GM23338 (cell line): Measurements from ENCODE around the gene TSPAN12. TPM values are rescaled to one million over a fixed set of nuclear protein-coding genes. Genes with fewer than 3 reads are reported as not detected.

Experiments
- ATAC-seq: fragments of 200-7000 bp; cut with Tn5 transposase; 3 replicates; pipeline ENCODE4 v1.9.1; 2020
- DNase-seq: peaks from one replicate; pipeline ENCODE4 v3.0.0-alpha.2; 2015; ENCODE audit warnings: low spot score
- H2AFZ ChIP-seq: fragments of 200-600 bp; sonication (generic); 2 replicates; pipeline ENCODE4 v1.8.0; 2016; ENCODE audit warnings: antibody characterized with exemption, mild to moderate bottlenecking, moderate library complexity
- H3F3A ChIP-seq: fragments of 200-600 bp; sonication (generic); replicated peaks from 2 replicates; pipeline ENCODE4 v1.8.0; 2017; ENCODE audit warnings: antibody characterized with exemption, mixed run types, low read depth
- H3K27ac ChIP-seq: fragments of 200-600 bp; sonication (generic); 2 replicates; pipeline ENCODE4 v1.6.1; 2016; ENCODE audit warnings: low read depth
- H3K27me3 ChIP-seq: fragments of 200-600 bp; sonication (generic); 2 replicates; pipeline ENCODE4 v1.8.0; 2016; ENCODE audit warnings: mild to moderate bottlenecking, mixed run types, moderate library complexity; ENCODE audit not compliant: insufficient read depth
- H3K36me3 ChIP-seq: fragments of 200-600 bp; sonication (generic); 2 replicates; pipeline ENCODE4 v1.8.0; 2016; ENCODE audit warnings: mild to moderate bottlenecking; ENCODE audit not compliant: insufficient read depth
- H3K4me1 ChIP-seq: fragments of 200-600 bp; sonication (generic); 2 replicates; pipeline ENCODE4 v1.8.0; 2016; ENCODE audit warnings: mild to moderate bottlenecking, moderate library complexity; ENCODE audit not compliant: insufficient read depth
- H3K4me2 ChIP-seq: fragments of 200-600 bp; sonication (generic); 2 replicates; pipeline ENCODE4 v1.7.1; 2017; ENCODE audit warnings: mixed run types
- H3K4me3 ChIP-seq: fragments of 200-600 bp; sonication (generic); 2 replicates; pipeline ENCODE4 v1.6.1; 2016; ENCODE audit warnings: mixed run types
- H3K79me2 ChIP-seq: fragments of 200-600 bp; sonication (generic); replicated peaks from 2 replicates; pipeline ENCODE4 v1.8.0; 2017; ENCODE audit warnings: mild to moderate bottlenecking; ENCODE audit not compliant: insufficient read depth
- H3K9me2 ChIP-seq: fragments of 200-600 bp; sonication (generic); 2 replicates; pipeline ENCODE4 v1.8.0; 2017; ENCODE audit not compliant: insufficient read depth
- H4K20me1 ChIP-seq: fragments of 200-600 bp; sonication (generic); replicated peaks from 2 replicates; pipeline ENCODE4 v1.8.0; 2017; ENCODE audit warnings: mild to moderate bottlenecking; ENCODE audit not compliant: insufficient read depth
- H3K27ac Mint-ChIP-seq: 2 replicates; pipeline ENCODE4 v1.8.0; 2020; ENCODE audit warnings: inconsistent platforms, mild to moderate bottlenecking, moderate library complexity, mixed read lengths
- H3K27me3 Mint-ChIP-seq: 3 replicates; pipeline ENCODE4 v1.8.0; 2022; ENCODE audit warnings: low read depth, mild to moderate bottlenecking, moderate library complexity, mixed read lengths, inconsistent platforms; ENCODE audit not compliant: insufficient read depth, poor library complexity
- H3K36me3 Mint-ChIP-seq: 3 replicates; pipeline ENCODE4 v1.8.0; 2021; ENCODE audit warnings: low read depth, mild to moderate bottlenecking, inconsistent platforms, moderate library complexity, mixed read lengths
- H3K4me1 Mint-ChIP-seq: 3 replicates; pipeline ENCODE4 v1.8.0; 2020; ENCODE audit warnings: mild to moderate bottlenecking, inconsistent platforms, mixed read lengths
- H3K4me3 Mint-ChIP-seq: 3 replicates; pipeline ENCODE4 v1.8.0; 2021; ENCODE audit warnings: moderate library complexity, mild to moderate bottlenecking, inconsistent platforms, mixed read lengths
- H3K9me3 Mint-ChIP-seq: 3 replicates; pipeline ENCODE4 v1.8.0; 2020; ENCODE audit warnings: moderate library complexity, mild to moderate bottlenecking, inconsistent platforms, mixed read lengths
- CREB1 ChIP-seq: fragments of 250-450 bp; sonication (Bioruptor Pico); IDR thresholded peaks from 2 replicates; pipeline ENCODE4 v1.5.0; 2020; ENCODE audit warnings: low read depth, mild to moderate bottlenecking, moderate library complexity
- EZH2 ChIP-seq: fragments of 200-600 bp; sonication (generic); IDR thresholded peaks from one replicate; pipeline ENCODE4 v1.8.0; 2017; ENCODE audit warnings: antibody characterized with exemption, mild to moderate bottlenecking, low read depth; ENCODE audit not compliant: unreplicated experiment
- EZH2phosphoT487 ChIP-seq: fragments of 200-600 bp; sonication (generic); IDR thresholded peaks from one replicate; pipeline ENCODE4 v1.8.1; 2018; ENCODE audit warnings: antibody characterized with exemption; ENCODE audit not compliant: unreplicated experiment
- JUNB ChIP-seq: IDR thresholded peaks from one replicate; pipeline ENCODE4 v1.6.1; 2016; ENCODE audit warnings: antibody characterized with exemption; ENCODE audit not compliant: unreplicated experiment
- POLR2AphosphoS5 ChIP-seq: IDR thresholded peaks from 2 replicates; pipeline ENCODE4 v1.6.1; 2016; ENCODE audit warnings: antibody characterized with exemption, low read depth
- REST ChIP-seq: IDR thresholded peaks from one replicate; pipeline ENCODE4 v1.6.1; 2018; ENCODE audit warnings: antibody characterized with exemption; ENCODE audit not compliant: unreplicated experiment
- STAT1 ChIP-seq: IDR thresholded peaks from one replicate; pipeline ENCODE4 v1.6.1; 2016; ENCODE audit warnings: antibody characterized with exemption; ENCODE audit not compliant: unreplicated experiment
- ZNF114 ChIP-seq: fragments of 250-450 bp; sonication (Bioruptor Pico); IDR thresholded peaks from 2 replicates; pipeline ENCODE4 v1.5.0; 2020; ENCODE audit warnings: mild to moderate bottlenecking, moderate library complexity
- ZNF331 ChIP-seq: fragments of 250-450 bp; sonication (Bioruptor Pico); IDR thresholded peaks from 2 replicates; pipeline ENCODE4 v1.5.0; 2020; ENCODE audit warnings: low read depth, mild to moderate bottlenecking, moderate library complexity
- polyA plus RNA-seq: library from polyadenylated mRNA; unstranded; fragments of >200 nt; fragmentation: Nextera tagmentation; extraction: Ambion mirVana; gene quantifications from 2 replicates; pipeline ENCODE4 v1.2.1, GENCODE V29; 2016
- total RNA-seq: library from RNA; depleted of rRNA; stranded (reverse); fragments of >200 nt; shearing (Covaris generic); gene quantifications from 2 replicates; pipeline ENCODE4 v1.2.3, GENCODE V29; 2014
- TF ChIP-seq, protein P1 (sequence below): IDR thresholded peaks from 2 replicates; pipeline ENCODE4 v1.6.1; 2016; ENCODE audit warnings: antibody characterized with exemption
- TF ChIP-seq, protein P2 (sequence below), 2 experiments: fragments of 200-600 bp in 1 of 2; sonication (generic) in 1 of 2; conservative IDR thresholded peaks; 2 replicates each; pipeline versions ENCODE4 v1.5.1 to v1.6.1; 2016 to 2017; ENCODE audit warnings: antibody characterized with exemption in 2 of 2, low read depth in 2 of 2, mild to moderate bottlenecking in 2 of 2, moderate library complexity in 1 of 2
- TF ChIP-seq, protein P3 (sequence below): fragments of 250-450 bp; sonication (Bioruptor Pico); IDR thresholded peaks from 2 replicates; pipeline ENCODE4 v1.5.0; 2020; ENCODE audit warnings: mild to moderate bottlenecking, moderate library complexity

Gene TSPAN12
- total and polyA plus RNA-seq, 2 experiments from 2014 or later = 9.7 to 11.7 TPM

DNA sequence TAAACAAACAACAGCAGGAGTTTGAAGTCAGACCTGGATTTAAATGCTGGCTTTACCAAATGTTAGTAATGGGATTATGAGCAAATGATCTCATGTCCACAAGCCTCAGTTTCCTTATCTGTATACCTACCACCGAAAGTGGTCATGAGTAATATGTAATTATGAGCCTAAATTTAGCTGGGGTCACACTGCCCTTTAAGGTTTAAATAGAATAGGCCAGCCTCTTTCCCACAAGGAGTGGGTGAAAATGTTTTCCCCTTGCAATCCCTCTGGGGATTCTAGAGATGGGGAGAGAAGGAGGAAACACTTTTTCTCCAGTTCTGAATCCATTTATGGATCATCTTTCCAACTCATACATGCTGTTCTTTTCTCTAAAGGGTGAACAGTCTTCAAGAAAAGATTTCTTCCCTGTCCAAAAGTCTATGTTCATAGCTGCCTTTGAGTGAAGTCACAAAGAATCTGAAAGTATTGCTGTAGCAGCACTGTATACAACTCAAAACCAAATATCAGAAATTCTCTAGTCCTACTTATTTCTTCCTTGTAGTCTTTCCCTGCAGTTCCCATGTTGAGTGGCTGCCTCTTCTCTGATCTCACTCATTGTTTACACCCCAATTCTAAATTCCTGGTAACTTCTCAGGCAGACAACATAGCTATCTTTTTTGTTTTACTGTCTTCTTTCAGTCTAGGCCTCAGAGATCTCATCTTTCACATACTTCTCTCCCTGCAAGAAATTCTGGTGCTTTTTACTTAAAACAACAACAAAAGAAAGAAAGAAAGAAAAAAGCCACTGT lies 7.4 kb upstream of the TSPAN12 start:
- Histone ChIP-seq H3K79me2 (no peaks in the 10 kb centered on the region), H3K4me1 (no peaks in the 10 kb centered on the region), H3K4me3 (no peak overlapping the region), H3K27me3 (no peaks in the 10 kb centered on the region), H4K20me1 (no peaks in the 10 kb centered on the region), H3K36me3 (no peaks in the 10 kb centered on the region), H3K27ac (no peak overlapping the region), H2AFZ (peak overlapping the region; percentile 52; the same call in 1 of the 2 replicates), H3K9me2 (no peaks in the 10 kb centered on the region), H3K4me2 (no peak overlapping the region), H3F3A (no peaks in the 10 kb centered on the region)
- Mint-ChIP-seq H3K4me3 (no peak overlapping the region), H3K4me1 (no peaks in the 10 kb centered on the region), H3K27me3 (no peaks in the 10 kb centered on the region), H3K9me3 (no peaks in the 10 kb centered on the region), H3K27ac (no peak overlapping the region), H3K36me3 (no peaks in the 10 kb centered on the region)
- no peak for TF ChIP-seq EZH2
- TF ChIP-seq, protein P1, sequence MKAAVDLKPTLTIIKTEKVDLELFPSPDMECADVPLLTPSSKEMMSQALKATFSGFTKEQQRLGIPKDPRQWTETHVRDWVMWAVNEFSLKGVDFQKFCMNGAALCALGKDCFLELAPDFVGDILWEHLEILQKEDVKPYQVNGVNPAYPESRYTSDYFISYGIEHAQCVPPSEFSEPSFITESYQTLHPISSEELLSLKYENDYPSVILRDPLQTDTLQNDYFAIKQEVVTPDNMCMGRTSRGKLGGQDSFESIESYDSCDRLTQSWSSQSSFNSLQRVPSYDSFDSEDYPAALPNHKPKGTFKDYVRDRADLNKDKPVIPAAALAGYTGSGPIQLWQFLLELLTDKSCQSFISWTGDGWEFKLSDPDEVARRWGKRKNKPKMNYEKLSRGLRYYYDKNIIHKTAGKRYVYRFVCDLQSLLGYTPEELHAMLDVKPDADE = no peak
- no peak for TF ChIP-seq JUNB
- TF ChIP-seq REST = no peak
- TF ChIP-seq ZNF114 (CRISPR knock-in tag) = no peak
- TF ChIP-seq STAT1 = no peak
- TF ChIP-seq, protein P2, sequence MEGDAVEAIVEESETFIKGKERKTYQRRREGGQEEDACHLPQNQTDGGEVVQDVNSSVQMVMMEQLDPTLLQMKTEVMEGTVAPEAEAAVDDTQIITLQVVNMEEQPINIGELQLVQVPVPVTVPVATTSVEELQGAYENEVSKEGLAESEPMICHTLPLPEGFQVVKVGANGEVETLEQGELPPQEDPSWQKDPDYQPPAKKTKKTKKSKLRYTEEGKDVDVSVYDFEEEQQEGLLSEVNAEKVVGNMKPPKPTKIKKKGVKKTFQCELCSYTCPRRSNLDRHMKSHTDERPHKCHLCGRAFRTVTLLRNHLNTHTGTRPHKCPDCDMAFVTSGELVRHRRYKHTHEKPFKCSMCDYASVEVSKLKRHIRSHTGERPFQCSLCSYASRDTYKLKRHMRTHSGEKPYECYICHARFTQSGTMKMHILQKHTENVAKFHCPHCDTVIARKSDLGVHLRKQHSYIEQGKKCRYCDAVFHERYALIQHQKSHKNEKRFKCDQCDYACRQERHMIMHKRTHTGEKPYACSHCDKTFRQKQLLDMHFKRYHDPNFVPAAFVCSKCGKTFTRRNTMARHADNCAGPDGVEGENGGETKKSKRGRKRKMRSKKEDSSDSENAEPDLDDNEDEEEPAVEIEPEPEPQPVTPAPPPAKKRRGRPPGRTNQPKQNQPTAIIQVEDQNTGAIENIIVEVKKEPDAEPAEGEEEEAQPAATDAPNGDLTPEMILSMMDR (conservative IDR thresholded peaks at IDR 0.05; ENCODE audit: low read depth in 2 of 2) = no peak
- TF ChIP-seq, protein P3, sequence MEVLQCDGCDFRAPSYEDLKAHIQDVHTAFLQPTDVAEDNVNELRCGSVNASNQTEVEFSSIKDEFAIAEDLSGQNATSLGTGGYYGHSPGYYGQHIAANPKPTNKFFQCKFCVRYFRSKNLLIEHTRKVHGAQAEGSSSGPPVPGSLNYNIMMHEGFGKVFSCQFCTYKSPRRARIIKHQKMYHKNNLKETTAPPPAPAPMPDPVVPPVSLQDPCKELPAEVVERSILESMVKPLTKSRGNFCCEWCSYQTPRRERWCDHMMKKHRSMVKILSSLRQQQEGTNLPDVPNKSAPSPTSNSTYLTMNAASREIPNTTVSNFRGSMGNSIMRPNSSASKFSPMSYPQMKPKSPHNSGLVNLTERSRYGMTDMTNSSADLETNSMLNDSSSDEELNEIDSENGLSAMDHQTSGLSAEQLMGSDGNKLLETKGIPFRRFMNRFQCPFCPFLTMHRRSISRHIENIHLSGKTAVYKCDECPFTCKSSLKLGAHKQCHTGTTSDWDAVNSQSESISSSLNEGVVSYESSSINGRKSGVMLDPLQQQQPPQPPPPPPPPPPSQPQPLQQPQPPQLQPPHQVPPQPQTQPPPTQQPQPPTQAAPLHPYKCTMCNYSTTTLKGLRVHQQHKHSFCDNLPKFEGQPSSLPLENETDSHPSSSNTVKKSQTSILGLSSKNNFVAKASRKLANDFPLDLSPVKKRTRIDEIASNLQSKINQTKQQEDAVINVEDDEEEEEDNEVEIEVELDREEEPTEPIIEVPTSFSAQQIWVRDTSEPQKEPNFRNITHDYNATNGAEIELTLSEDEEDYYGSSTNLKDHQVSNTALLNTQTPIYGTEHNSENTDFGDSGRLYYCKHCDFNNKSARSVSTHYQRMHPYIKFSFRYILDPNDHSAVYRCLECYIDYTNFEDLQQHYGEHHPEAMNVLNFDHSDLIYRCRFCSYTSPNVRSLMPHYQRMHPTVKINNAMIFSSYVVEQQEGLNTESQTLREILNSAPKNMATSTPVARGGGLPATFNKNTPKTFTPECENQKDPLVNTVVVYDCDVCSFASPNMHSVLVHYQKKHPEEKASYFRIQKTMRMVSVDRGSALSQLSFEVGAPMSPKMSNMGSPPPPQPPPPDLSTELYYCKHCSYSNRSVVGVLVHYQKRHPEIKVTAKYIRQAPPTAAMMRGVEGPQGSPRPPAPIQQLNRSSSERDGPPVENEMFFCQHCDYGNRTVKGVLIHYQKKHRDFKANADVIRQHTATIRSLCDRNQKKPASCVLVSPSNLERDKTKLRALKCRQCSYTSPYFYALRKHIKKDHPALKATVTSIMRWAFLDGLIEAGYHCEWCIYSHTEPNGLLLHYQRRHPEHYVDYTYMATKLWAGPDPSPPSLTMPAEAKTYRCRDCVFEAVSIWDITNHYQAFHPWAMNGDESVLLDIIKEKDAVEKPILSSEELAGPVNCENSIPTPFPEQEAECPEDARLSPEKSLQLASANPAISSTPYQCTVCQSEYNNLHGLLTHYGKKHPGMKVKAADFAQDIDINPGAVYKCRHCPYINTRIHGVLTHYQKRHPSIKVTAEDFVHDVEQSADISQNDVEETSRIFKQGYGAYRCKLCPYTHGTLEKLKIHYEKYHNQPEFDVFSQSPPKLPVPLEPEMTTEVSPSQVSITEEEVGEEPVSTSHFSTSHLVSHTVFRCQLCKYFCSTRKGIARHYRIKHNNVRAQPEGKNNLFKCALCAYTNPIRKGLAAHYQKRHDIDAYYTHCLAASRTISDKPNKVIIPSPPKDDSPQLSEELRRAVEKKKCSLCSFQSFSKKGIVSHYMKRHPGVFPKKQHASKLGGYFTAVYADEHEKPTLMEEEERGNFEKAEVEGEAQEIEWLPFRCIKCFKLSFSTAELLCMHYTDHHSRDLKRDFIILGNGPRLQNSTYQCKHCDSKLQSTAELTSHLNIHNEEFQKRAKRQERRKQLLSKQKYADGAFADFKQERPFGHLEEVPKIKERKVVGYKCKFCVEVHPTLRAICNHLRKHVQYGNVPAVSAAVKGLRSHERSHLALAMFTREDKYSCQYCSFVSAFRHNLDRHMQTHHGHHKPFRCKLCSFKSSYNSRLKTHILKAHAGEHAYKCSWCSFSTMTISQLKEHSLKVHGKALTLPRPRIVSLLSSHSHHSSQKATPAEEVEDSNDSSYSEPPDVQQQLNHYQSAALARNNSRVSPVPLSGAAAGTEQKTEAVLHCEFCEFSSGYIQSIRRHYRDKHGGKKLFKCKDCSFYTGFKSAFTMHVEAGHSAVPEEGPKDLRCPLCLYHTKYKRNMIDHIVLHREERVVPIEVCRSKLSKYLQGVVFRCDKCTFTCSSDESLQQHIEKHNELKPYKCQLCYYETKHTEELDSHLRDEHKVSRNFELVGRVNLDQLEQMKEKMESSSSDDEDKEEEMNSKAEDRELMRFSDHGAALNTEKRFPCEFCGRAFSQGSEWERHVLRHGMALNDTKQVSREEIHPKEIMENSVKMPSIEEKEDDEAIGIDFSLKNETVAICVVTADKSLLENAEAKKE (CRISPR knock-in tag) = no peak
- no peak for TF ChIP-seq ZNF331 (CRISPR knock-in tag)
- TF ChIP-seq EZH2phosphoT487 = no peak
- no peak for TF ChIP-seq CREB1 (CRISPR knock-in tag)
- no peak for TF ChIP-seq POLR2AphosphoS5
- ATAC-seq = no peak
- DNase-seq = no peak
